Right atrium auricular region (tissue), 2 donors: ENCODE measurements around the gene EPB41L5. TPM values are rescaled to one million over a fixed set of nuclear protein-coding genes. Genes with fewer than 3 reads are reported as not detected.
A peak's percentile ranks its signal among the peaks of the same experiment; 100 is the strongest.

Source experiments
- DNase-seq: peaks from one replicate; pipeline ENCODE4 v3.0.0-alpha.2; 2019; ENCODE audit warnings: low spot score
- H3K27ac ChIP-seq, 2 donors: fragments of 200-600 bp; sonication (generic); 1 replicate in 1 of 2; 2 replicates in 1 of 2; pipeline ENCODE4 v1.5.1; 2016 to 2019
- H3K27me3 ChIP-seq, 2 donors: fragments of 200-600 bp; sonication (generic); one replicate each; pipeline versions ENCODE4 v1.5.1 to v1.6.0; 2017 to 2019
- H3K36me3 ChIP-seq: fragments of 200-600 bp; sonication (generic); one replicate; pipeline ENCODE4 v1.5.1; 2016
- H3K4me1 ChIP-seq, 2 donors: fragments of 200-600 bp; sonication (generic); one replicate each; pipeline versions ENCODE4 v1.5.1 to v1.6.0; 2017 to 2019
- H3K4me3 ChIP-seq, 2 donors: fragments of 200-600 bp; sonication (generic); 1 replicate in 1 of 2; 2 replicates in 1 of 2; pipeline ENCODE4 v1.5.1; 2017 to 2019; ENCODE audit warnings: mild to moderate bottlenecking in 1 of 2, moderate library complexity in 1 of 2
- H3K9me3 ChIP-seq, 2 donors: fragments of 200-600 bp; sonication (generic); one replicate each; pipeline ENCODE4 v1.5.1; 2019
- CTCF ChIP-seq, 2 donors: fragments of 200-600 bp; sonication (generic); IDR thresholded peaks; one replicate each; pipeline ENCODE4 v1.5.1; 2019; ENCODE audit warnings: antibody characterized with exemption in 2 of 2
- total RNA-seq, 2 donors: library from RNA; depleted of rRNA; stranded (reverse); fragments of >200 nt; gene quantifications; one replicate each; pipeline ENCODE4 v1.1.0, GENCODE V29; 2016

EPB41L5 gene
- total RNA-seq, 2 donors from 2014 or later = 7.9 to 15.4 TPM

GRCh38 chr2:120204945-120205670 lies 192.2 kb downstream of the EPB41L5 start:
- Histone ChIP-seq H3K4me3 (no peak overlapping the region), H3K4me1 (peaks cover 0 to 18% of the 10 kb centered on the region in 2 donors), H3K36me3 (no peaks in the 10 kb centered on the region), H3K9me3 (no peaks in the 10 kb centered on the region), H3K27ac (no peak overlapping the region), H3K27me3 (no peaks in the 10 kb centered on the region)
- no peak for DNase-seq
- TF ChIP-seq CTCF (IDR thresholded peaks at IDR 0.05) = no peak

- H3K4me3 ChIP-seq = no peak overlapping the region
- H3K27me3 ChIP-seq = no peaks in the 10 kb centered on the region
These were observed 193.2 kb downstream of the EPB41L5 start for GRCh38 chr2:120206022-120206581.

GRCh38 chr2:120208381-120209353 lies 195.8 kb downstream of the EPB41L5 start:
- H3K27me3 ChIP-seq = no peaks in the 10 kb centered on the region
- no peak for DNase-seq
- H3K36me3 ChIP-seq = no peaks in the 10 kb centered on the region
- TF ChIP-seq CTCF (IDR thresholded peaks at IDR 0.05) = no peak
- peaks cover 0 to 15% of the 10 kb centered on the region in 2 donors for H3K4me1 ChIP-seq
- H3K27ac ChIP-seq = no peak overlapping the region
- no peak overlapping the region for H3K4me3 ChIP-seq
- H3K9me3 ChIP-seq = no peaks in the 10 kb centered on the region

More at GRCh38 chr2:120206022-120206581, 193.2 kb downstream of the EPB41L5 start:
- peaks cover 0 to 23% of the 10 kb centered on the region in 2 donors for H3K4me1 ChIP-seq
- H3K36me3 ChIP-seq = no peaks in the 10 kb centered on the region
- H3K9me3 ChIP-seq = no peaks in the 10 kb centered on the region
- peak in 1 of 2 donors; percentile 51 for TF ChIP-seq CTCF (IDR thresholded peaks at IDR 0.05)
- no peak overlapping the region for H3K27ac ChIP-seq
- no peak for DNase-seq

GRCh38 chr2:120209427-120210269 lies 196.8 kb downstream of the EPB41L5 start:
- no peak overlapping the region for H3K4me3 ChIP-seq
- no peak for DNase-seq
- H3K9me3 ChIP-seq = no peaks in the 10 kb centered on the region
- H3K27me3 ChIP-seq = no peaks in the 10 kb centered on the region
- no peak for TF ChIP-seq CTCF (IDR thresholded peaks at IDR 0.05)
- no peaks in the 10 kb centered on the region for H3K36me3 ChIP-seq
- peaks cover 0 to 7% of the 10 kb centered on the region in 2 donors for H3K4me1 ChIP-seq
- no peak overlapping the region for H3K27ac ChIP-seq

DNA sequence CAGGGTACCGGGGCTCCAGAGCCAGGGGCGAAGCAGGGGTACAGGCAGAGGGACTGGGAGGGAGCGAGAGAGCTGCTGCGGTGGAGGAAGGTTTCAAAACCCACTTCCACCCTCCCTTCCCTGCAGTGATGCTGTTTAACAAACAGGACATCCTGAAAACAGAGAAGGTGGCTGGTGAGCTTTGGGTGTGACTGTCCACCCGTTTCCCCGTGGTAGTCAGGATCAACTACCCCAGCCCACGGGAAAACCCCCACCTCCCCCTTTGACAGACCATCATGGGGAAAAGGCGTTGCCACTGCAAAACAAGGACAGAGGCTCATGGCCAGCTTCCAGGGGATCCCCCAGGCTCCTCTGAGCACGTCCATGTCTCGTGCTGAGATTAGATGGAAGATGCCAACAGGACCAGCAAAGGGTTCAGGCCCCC lies 197.4 kb downstream of the EPB41L5 start:
- Histone ChIP-seq H3K4me1 (peaks cover 0 to 7% of the 10 kb centered on the region in 2 donors), H3K27ac (no peak overlapping the region), H3K36me3 (no peaks in the 10 kb centered on the region), H3K9me3 (no peaks in the 10 kb centered on the region), H3K27me3 (no peaks in the 10 kb centered on the region), H3K4me3 (no peak overlapping the region)
- DNase-seq = no peak
- no peak for TF ChIP-seq CTCF (IDR thresholded peaks at IDR 0.05)
